GM18519 (cell line): ENCODE data around the gene YAP1.

ENCODE experiments used
- ATAC-seq: cut with Tn5 transposase; IDR thresholded peaks from one replicate; pipeline ENCODE4 v1.9.1; 2021; ENCODE audit warnings: mild to moderate bottlenecking, moderate library complexity; ENCODE audit not compliant: unreplicated experiment, low FRiP score

The YAP1 gene

GRCh38 chr11:102268985-102269470 lies 158.8 kb downstream of the YAP1 start:
- no peak for ATAC-seq

GRCh38 chr11:102269927-102270326 lies 159.7 kb downstream of the YAP1 start:
- no peak for ATAC-seq

GRCh38 chr11:102272047-102272824 lies 162.0 kb downstream of the YAP1 start:
- ATAC-seq, result no peak

GRCh38 chr11:102274628-102275027 lies 164.4 kb downstream of the YAP1 start:
- ATAC-seq, result no peak

GRCh38 chr11:102276362-102276761 lies 166.1 kb downstream of the YAP1 start:
- no peak for ATAC-seq

GRCh38 chr11:102276783-102277182 lies 166.5 kb downstream of the YAP1 start:
- ATAC-seq, result no peak

- ATAC-seq, result peak; percentile 92
These were observed 169.5 kb downstream of the YAP1 start for GRCh38 chr11:102279641-102280170.

DNA sequence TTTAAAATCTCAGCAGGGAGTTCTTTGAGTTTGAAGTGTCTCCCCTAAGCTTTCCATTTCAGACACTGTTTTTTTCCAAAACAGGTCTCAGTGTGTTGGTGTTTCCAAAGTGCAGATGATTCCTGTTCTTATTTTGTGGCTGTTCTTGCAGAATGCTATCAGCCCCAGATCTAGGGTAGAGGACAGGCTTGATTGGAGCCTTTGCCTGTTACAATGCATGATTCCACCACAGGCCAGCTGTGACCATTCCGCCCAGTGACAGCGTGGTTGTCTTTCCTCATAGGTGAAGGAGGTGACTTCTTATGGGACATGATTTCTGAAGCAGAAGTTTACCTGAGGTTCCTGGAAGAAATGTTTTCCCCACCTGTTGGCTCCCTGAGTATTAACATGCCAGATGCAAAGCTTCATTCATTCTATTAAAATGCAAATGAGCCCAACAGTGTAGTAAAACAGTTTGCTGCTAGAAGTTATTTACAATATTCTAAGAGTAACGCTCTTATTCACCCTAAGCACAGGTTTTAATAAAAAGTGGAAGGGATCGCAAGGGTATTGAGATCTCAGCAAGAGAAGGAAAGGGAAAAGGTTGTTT lies 170.1 kb downstream of the YAP1 start:
- ATAC-seq, result no peak
